ENCODE results near the gene AZIN2.
A peak's percentile ranks its signal among the peaks of the same experiment; 100 is the strongest.

AZIN2 gene

DNA sequence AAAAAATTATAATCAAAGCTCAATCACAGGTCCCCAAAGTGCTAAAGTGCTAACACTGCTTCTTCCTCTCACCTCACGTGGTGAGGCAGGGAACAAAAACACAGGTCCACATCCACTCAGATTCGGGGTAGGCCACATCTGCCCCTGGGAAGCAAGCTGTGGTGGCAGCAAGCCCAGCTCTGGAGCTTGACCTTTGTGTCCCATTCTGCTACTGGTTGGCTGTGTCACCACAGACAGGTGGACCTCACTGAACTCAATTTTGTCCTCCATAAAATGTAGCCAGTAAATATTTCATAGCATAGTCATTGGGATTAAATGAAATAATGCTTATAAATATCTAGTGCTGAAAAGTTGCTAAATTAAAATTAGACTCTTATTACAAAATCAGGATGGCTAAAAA, 8.5 kb downstream of the AZIN2 start:
- no peaks in the 10 kb centered on the region for H3K27me3 ChIP-seq (ENCODE audit: insufficient read depth, low read length, poor library complexity)
- no peaks in the 10 kb centered on the region for H3K79me1 ChIP-seq (ENCODE audit: low read length)
- DNase-seq = no peak
- no peak overlapping the region for H3K18ac ChIP-seq (ENCODE audit: low read length)
- no peaks in the 10 kb centered on the region for H3K4me1 ChIP-seq (ENCODE audit: control insufficient read depth, low read depth, low read length)
- H3K36me3 ChIP-seq (ENCODE audit: control insufficient read depth, insufficient read depth, low read length) = no peaks in the 10 kb centered on the region
- no peak overlapping the region for H2AK5ac ChIP-seq (ENCODE audit: low read length)
- WGBS (ENCODE audit: extremely low coverage, insufficient coverage, low lambda C conversion rate) = no CpG with 5 or more reads among the region's 2 CpGs
- H3K27ac ChIP-seq (ENCODE audit: low read depth, low read length) = no peak overlapping the region
- no peak overlapping the region for H2BK5ac ChIP-seq (ENCODE audit: low read length)
- H3K4me2 ChIP-seq (ENCODE audit: low read length) = no peak overlapping the region
- H4K5ac ChIP-seq (ENCODE audit: low read length) = no peak overlapping the region
- H3K4me3 ChIP-seq (ENCODE audit: low read length) = no peak overlapping the region
- no peak overlapping the region for H3K56ac ChIP-seq (ENCODE audit: low read length)
- no peak overlapping the region for H4K8ac ChIP-seq (ENCODE audit: low read depth, low read length)
- H3K23ac ChIP-seq (ENCODE audit: low read length) = no peak overlapping the region
- no peak overlapping the region for H3K4ac ChIP-seq (ENCODE audit: low read depth, low read length)
- no peak overlapping the region for H3K9ac ChIP-seq (ENCODE audit: low read length)
- no peak overlapping the region for H2BK120ac ChIP-seq (ENCODE audit: low read depth, low read length)
- no peak overlapping the region for H2BK15ac ChIP-seq (replicated peaks; ENCODE audit: low read depth)
- no peaks in the 10 kb centered on the region for H3K79me2 ChIP-seq (ENCODE audit: control insufficient read depth, insufficient read depth, low read length)

DNA sequence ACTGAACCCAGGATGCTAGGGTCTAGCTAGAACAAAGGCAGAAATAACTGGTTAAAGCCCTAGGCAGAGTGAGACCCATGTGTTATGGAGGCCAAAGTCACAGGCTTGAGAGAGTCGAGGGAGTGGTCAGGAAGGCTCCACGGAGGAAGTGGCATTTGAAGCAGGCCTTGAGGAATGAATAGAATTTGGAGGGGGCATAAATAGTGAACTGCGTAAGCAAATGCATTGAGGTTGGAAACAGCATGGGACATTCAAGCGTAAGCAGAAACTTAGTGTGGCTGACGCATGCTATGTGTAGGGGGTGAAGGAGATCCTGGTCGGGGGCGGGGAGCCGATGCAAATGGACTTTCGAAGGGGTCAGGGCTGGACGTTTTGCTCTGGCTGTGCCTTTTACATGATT, 11.5 kb downstream of the AZIN2 start:
- Histone ChIP-seq H3K4me3 (ENCODE audit: low read length) (no peak overlapping the region), H3K79me1 (ENCODE audit: low read length) (no peaks in the 10 kb centered on the region), H4K5ac (ENCODE audit: low read length) (no peak overlapping the region), H3K56ac (ENCODE audit: low read length) (no peak overlapping the region), H3K4ac (ENCODE audit: low read depth, low read length) (no peak overlapping the region), H3K4me1 (ENCODE audit: control insufficient read depth, low read depth, low read length) (no peaks in the 10 kb centered on the region), H4K8ac (ENCODE audit: low read depth, low read length) (no peak overlapping the region), H3K23ac (ENCODE audit: low read length) (no peak overlapping the region), H3K9ac (ENCODE audit: low read length) (no peak overlapping the region), H3K4me2 (ENCODE audit: low read length) (no peak overlapping the region), H2BK15ac (replicated peaks; ENCODE audit: low read depth) (no peak overlapping the region), H3K18ac (ENCODE audit: low read length) (no peak overlapping the region), H2BK5ac (ENCODE audit: low read length) (no peak overlapping the region), H3K27me3 (ENCODE audit: insufficient read depth, low read length, poor library complexity) (no peaks in the 10 kb centered on the region), H2BK120ac (ENCODE audit: low read depth, low read length) (no peak overlapping the region), H3K27ac (ENCODE audit: low read depth, low read length) (no peak overlapping the region), H3K36me3 (ENCODE audit: control insufficient read depth, insufficient read depth, low read length) (no peaks in the 10 kb centered on the region), H3K79me2 (ENCODE audit: control insufficient read depth, insufficient read depth, low read length) (no peaks in the 10 kb centered on the region), H2AK5ac (ENCODE audit: low read length) (no peak overlapping the region)
- DNase-seq = peak; percentile 17
- no CpG with 5 or more reads among the region's 10 CpGs for WGBS (ENCODE audit: extremely low coverage, insufficient coverage, low lambda C conversion rate)

DNA sequence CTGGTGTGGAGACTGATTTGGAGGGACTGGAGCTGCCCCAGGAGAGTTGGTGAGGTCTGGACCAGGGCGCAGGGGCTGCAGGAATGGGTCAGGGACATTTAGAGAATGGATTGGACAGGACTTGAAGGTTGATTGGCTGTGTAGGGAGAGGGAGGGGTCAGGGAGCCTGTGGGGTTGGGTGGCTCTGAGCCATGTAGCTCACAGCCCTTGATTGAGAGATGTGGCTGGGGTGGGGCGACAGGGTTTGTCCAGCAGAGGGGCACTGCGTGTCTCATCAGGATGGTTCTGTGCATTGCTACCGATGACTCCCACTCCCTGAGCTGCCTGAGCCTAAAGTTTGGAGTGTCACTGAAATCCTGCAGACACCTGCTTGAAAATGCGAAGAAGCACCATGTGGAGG, 12.1 kb downstream of the AZIN2 start:
- no peak overlapping the region for H3K4ac ChIP-seq (ENCODE audit: low read depth, low read length)
- H2BK120ac ChIP-seq (ENCODE audit: low read depth, low read length) = no peak overlapping the region
- H3K4me1 ChIP-seq (ENCODE audit: control insufficient read depth, low read depth, low read length) = no peaks in the 10 kb centered on the region
- H3K4me3 ChIP-seq (ENCODE audit: low read length) = no peak overlapping the region
- no peak overlapping the region for H3K9ac ChIP-seq (ENCODE audit: low read length)
- WGBS (ENCODE audit: extremely low coverage, insufficient coverage, low lambda C conversion rate) = no CpG with 5 or more reads among the region's 5 CpGs
- no peak overlapping the region for H4K5ac ChIP-seq (ENCODE audit: low read length)
- H3K27ac ChIP-seq (ENCODE audit: low read depth, low read length) = no peak overlapping the region
- H2AK5ac ChIP-seq (ENCODE audit: low read length) = no peak overlapping the region
- H3K56ac ChIP-seq (ENCODE audit: low read length) = no peak overlapping the region
- H3K18ac ChIP-seq (ENCODE audit: low read length) = no peak overlapping the region
- no peaks in the 10 kb centered on the region for H3K36me3 ChIP-seq (ENCODE audit: control insufficient read depth, insufficient read depth, low read length)
- no peak overlapping the region for H4K8ac ChIP-seq (ENCODE audit: low read depth, low read length)
- no peaks in the 10 kb centered on the region for H3K79me2 ChIP-seq (ENCODE audit: control insufficient read depth, insufficient read depth, low read length)
- no peak overlapping the region for H3K23ac ChIP-seq (ENCODE audit: low read length)
- peak; percentile 51 for DNase-seq
- H3K4me2 ChIP-seq (ENCODE audit: low read length) = no peak overlapping the region
- no peak overlapping the region for H2BK5ac ChIP-seq (ENCODE audit: low read length)
- H2BK15ac ChIP-seq (replicated peaks; ENCODE audit: low read depth) = no peak overlapping the region
- H3K79me1 ChIP-seq (ENCODE audit: low read length) = no peaks in the 10 kb centered on the region
- no peaks in the 10 kb centered on the region for H3K27me3 ChIP-seq (ENCODE audit: insufficient read depth, low read length, poor library complexity)

DNA sequence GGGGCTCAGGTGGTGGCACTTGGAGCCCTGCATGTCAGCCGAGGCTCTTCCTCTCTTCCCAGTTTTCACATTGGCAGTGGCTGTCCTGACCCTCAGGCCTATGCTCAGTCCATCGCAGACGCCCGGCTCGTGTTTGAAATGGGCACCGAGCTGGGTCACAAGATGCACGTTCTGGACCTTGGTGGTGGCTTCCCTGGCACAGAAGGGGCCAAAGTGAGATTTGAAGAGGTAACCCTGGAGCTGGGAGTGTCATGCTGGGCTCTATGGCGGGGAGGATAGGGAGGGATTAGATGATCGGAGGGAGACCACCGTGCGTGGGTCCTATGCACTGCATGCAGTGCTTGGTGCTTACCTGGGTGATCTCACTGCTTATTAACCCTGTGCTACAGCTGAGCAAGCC, 13.5 kb downstream of the AZIN2 start:
- H3K4me2 ChIP-seq (ENCODE audit: low read length) = no peak overlapping the region
- no peak overlapping the region for H2BK15ac ChIP-seq (replicated peaks; ENCODE audit: low read depth)
- H3K4me1 ChIP-seq (ENCODE audit: control insufficient read depth, low read depth, low read length) = no peaks in the 10 kb centered on the region
- H4K5ac ChIP-seq (ENCODE audit: low read length) = no peak overlapping the region
- H3K4ac ChIP-seq (ENCODE audit: low read depth, low read length) = no peak overlapping the region
- no peaks in the 10 kb centered on the region for H3K79me2 ChIP-seq (ENCODE audit: control insufficient read depth, insufficient read depth, low read length)
- H2BK120ac ChIP-seq (ENCODE audit: low read depth, low read length) = no peak overlapping the region
- no peak overlapping the region for H4K8ac ChIP-seq (ENCODE audit: low read depth, low read length)
- no peak overlapping the region for H3K23ac ChIP-seq (ENCODE audit: low read length)
- no peak overlapping the region for H2AK5ac ChIP-seq (ENCODE audit: low read length)
- no peak overlapping the region for H3K4me3 ChIP-seq (ENCODE audit: low read length)
- no peak overlapping the region for H3K9ac ChIP-seq (ENCODE audit: low read length)
- H3K18ac ChIP-seq (ENCODE audit: low read length) = no peak overlapping the region
- H3K56ac ChIP-seq (ENCODE audit: low read length) = no peak overlapping the region
- no peak for DNase-seq
- no CpG with 5 or more reads among the region's 11 CpGs for WGBS (ENCODE audit: extremely low coverage, insufficient coverage, low lambda C conversion rate)
- no peaks in the 10 kb centered on the region for H3K36me3 ChIP-seq (ENCODE audit: control insufficient read depth, insufficient read depth, low read length)
- H2BK5ac ChIP-seq (ENCODE audit: low read length) = no peak overlapping the region
- no peaks in the 10 kb centered on the region for H3K27me3 ChIP-seq (ENCODE audit: insufficient read depth, low read length, poor library complexity)
- no peak overlapping the region for H3K27ac ChIP-seq (ENCODE audit: low read depth, low read length)
- H3K79me1 ChIP-seq (ENCODE audit: low read length) = no peaks in the 10 kb centered on the region

DNA sequence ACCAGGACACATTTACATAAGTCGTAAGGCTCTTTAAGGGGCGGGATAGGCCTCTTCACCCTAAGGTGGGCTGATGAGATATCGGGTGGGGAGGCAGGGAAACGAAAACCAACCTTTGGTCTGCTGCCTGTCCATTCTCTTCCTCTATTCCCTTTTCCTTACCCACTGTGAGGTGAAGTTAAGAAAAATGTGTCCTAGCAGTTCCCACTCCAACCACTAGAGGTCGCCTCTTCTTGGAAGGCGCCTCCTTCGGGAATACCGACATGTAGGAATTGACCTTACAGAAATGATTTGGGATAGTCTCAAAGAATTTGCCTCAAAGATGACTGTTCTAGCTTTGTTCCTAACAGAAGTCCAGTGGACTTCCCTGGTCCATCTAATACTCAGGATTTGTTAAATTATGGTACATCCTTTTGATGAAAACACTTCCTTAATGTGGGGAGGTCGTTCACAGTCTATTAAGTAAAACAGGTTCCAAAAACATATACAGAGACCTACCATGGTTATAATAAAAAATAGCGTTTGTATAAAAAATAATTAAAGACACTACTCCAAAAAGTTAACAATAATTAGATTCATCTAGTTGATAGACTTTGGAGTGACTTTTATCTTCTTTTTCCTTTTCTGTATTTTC, 14.1 kb downstream of the AZIN2 start:
- WGBS (ENCODE audit: extremely low coverage, insufficient coverage, low lambda C conversion rate) = no CpG with 5 or more reads among the region's 10 CpGs
- peak; percentile 70 for DNase-seq
- H3K4ac ChIP-seq (ENCODE audit: low read depth, low read length) = no peak overlapping the region

DNA sequence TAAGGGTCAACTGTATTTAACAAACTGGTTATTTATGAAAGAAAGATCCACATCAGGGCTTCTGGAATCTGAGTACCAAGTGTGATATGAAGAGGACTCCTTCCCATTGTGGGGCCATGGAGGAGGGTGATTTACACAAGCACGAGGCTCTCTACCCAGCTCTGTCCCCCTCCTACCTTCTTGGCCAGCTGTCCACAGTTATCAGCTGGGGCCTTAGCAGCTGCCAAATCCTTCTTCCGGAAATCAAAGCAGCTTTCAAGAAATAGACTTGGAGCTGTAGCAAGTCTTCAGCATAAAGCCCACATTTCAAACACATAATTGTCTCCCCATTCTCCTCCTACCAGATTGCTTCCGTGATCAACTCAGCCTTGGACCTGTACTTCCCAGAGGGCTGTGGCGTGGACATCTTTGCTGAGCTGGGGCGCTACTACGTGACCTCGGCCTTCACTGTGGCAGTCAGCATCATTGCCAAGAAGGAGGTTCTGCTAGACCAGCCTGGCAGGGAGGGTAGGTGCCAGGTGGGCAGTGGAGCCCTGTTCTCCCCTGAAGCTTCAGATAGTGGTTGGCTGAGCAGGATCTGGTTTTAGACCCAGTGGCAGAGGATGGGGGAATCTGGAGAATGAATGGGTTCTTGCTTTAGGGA, 15.5 kb downstream of the AZIN2 start:
- no peak overlapping the region for H3K27ac ChIP-seq (ENCODE audit: low read depth, low read length)
- H3K27me3 ChIP-seq (ENCODE audit: insufficient read depth, low read length, poor library complexity) = no peaks in the 10 kb centered on the region
- H3K4me2 ChIP-seq (ENCODE audit: low read length) = no peak overlapping the region
- H3K4me1 ChIP-seq (ENCODE audit: control insufficient read depth, low read depth, low read length) = no peaks in the 10 kb centered on the region
- no peak overlapping the region for H2BK120ac ChIP-seq (ENCODE audit: low read depth, low read length)
- no peak overlapping the region for H3K56ac ChIP-seq (ENCODE audit: low read length)
- H3K79me1 ChIP-seq (ENCODE audit: low read length) = no peaks in the 10 kb centered on the region
- WGBS (ENCODE audit: extremely low coverage, insufficient coverage, low lambda C conversion rate) = no CpG with 5 or more reads among the region's 7 CpGs
- no peak overlapping the region for H2AK5ac ChIP-seq (ENCODE audit: low read length)
- no peak overlapping the region for H3K4me3 ChIP-seq (ENCODE audit: low read length)
- no peak overlapping the region for H3K4ac ChIP-seq (ENCODE audit: low read depth, low read length)
- no peak overlapping the region for H4K5ac ChIP-seq (ENCODE audit: low read length)
- H2BK5ac ChIP-seq (ENCODE audit: low read length) = no peak overlapping the region
- no peak for DNase-seq
- no peaks in the 10 kb centered on the region for H3K79me2 ChIP-seq (ENCODE audit: control insufficient read depth, insufficient read depth, low read length)
- H3K23ac ChIP-seq (ENCODE audit: low read length) = no peak overlapping the region
- no peak overlapping the region for H2BK15ac ChIP-seq (replicated peaks; ENCODE audit: low read depth)
- H3K36me3 ChIP-seq (ENCODE audit: control insufficient read depth, insufficient read depth, low read length) = no peaks in the 10 kb centered on the region
- H3K18ac ChIP-seq (ENCODE audit: low read length) = no peak overlapping the region
- H4K8ac ChIP-seq (ENCODE audit: low read depth, low read length) = no peak overlapping the region
- no peak overlapping the region for H3K9ac ChIP-seq (ENCODE audit: low read length)

More for the DNA sequence above, 14.1 kb downstream of the AZIN2 start:
- Histone ChIP-seq H3K27ac (ENCODE audit: low read depth, low read length) (no peak overlapping the region), H3K4me2 (ENCODE audit: low read length) (no peak overlapping the region), H2AK5ac (ENCODE audit: low read length) (no peak overlapping the region), H3K23ac (ENCODE audit: low read length) (no peak overlapping the region), H2BK5ac (ENCODE audit: low read length) (no peak overlapping the region), H2BK15ac (replicated peaks; ENCODE audit: low read depth) (no peak overlapping the region), H3K4me3 (ENCODE audit: low read length) (no peak overlapping the region), H3K18ac (ENCODE audit: low read length) (no peak overlapping the region), H3K56ac (ENCODE audit: low read length) (no peak overlapping the region), H3K27me3 (ENCODE audit: insufficient read depth, low read length, poor library complexity) (no peaks in the 10 kb centered on the region), H4K5ac (ENCODE audit: low read length) (no peak overlapping the region), H3K9ac (ENCODE audit: low read length) (no peak overlapping the region), H3K4me1 (ENCODE audit: control insufficient read depth, low read depth, low read length) (no peaks in the 10 kb centered on the region), H4K8ac (ENCODE audit: low read depth, low read length) (no peak overlapping the region), H2BK120ac (ENCODE audit: low read depth, low read length) (no peak overlapping the region), H3K79me2 (ENCODE audit: control insufficient read depth, insufficient read depth, low read length) (no peaks in the 10 kb centered on the region), H3K79me1 (ENCODE audit: low read length) (no peaks in the 10 kb centered on the region), H3K36me3 (ENCODE audit: control insufficient read depth, insufficient read depth, low read length) (no peaks in the 10 kb centered on the region)

All from mesendoderm (in vitro differentiated cells).